WTC11 (cell line): Measurements from ENCODE around the gene ST8SIA3. TPM values are rescaled to one million over a fixed set of nuclear protein-coding genes. Genes with fewer than 3 reads are reported as not detected.

ENCODE experiments used
- ATAC-seq: fragments of 200-7000 bp; cut with Tn5 transposase; 2 replicates; pipeline ENCODE4 v1.10.0; 2021; ENCODE audit warnings: mild to moderate bottlenecking, moderate library complexity
- CTCF ChIA-PET: fragments of 300-600 bp; sonication (Branson Sonifier 250); formaldehyde crosslinking; loops from one replicate; lab custom pipeline; 2021; ENCODE audit warnings: antibody characterized with exemption; lab: Charles Lee
- POLR2A ChIA-PET: fragments of 350-600 bp; sonication (Branson Sonifier 250); formaldehyde crosslinking; loops from one replicate; lab custom pipeline; 2021; ENCODE audit warnings: antibody characterized with exemption; lab: Charles Lee
- DNase-seq: peaks from one replicate; pipeline ENCODE4 v3.0.0; 2021; ENCODE audit warnings: low spot score
- H3K27ac Mint-ChIP-seq: 2 replicates; pipeline ENCODE4 v1.8.0; 2021; ENCODE audit warnings: mixed read lengths
- H3K27me3 Mint-ChIP-seq: 2 replicates; pipeline ENCODE4 v1.8.0; 2021; ENCODE audit warnings: low read depth, mild to moderate bottlenecking, moderate library complexity, mixed read lengths
- H3K36me3 Mint-ChIP-seq: 2 replicates; pipeline ENCODE4 v1.8.0; 2021; ENCODE audit warnings: mixed read lengths
- H3K4me1 Mint-ChIP-seq: 2 replicates; pipeline ENCODE4 v1.8.0; 2022; ENCODE audit warnings: mixed read lengths
- H3K4me3 Mint-ChIP-seq: 2 replicates; pipeline ENCODE4 v1.8.0; 2021; ENCODE audit warnings: mild to moderate bottlenecking, moderate library complexity, mixed read lengths
- H3K9me3 Mint-ChIP-seq: 2 replicates; pipeline ENCODE4 v1.8.0; 2021; ENCODE audit warnings: mixed read lengths
- ATF1 ChIP-seq: sonication (generic); formaldehyde crosslinking; IDR thresholded peaks from 2 replicates; pipeline ENCODE4 v1.8.1; 2023; ENCODE audit warnings: mild to moderate bottlenecking, moderate library complexity, missing genetic modification reagents
- ATF2 ChIP-seq: sonication (generic); formaldehyde crosslinking; IDR thresholded peaks from 2 replicates; pipeline ENCODE4 v1.8.1; 2022; ENCODE audit warnings: low read depth, missing genetic modification reagents, borderline replicate concordance
- ETV6 ChIP-seq: sonication (generic); formaldehyde crosslinking; IDR thresholded peaks from 2 replicates; pipeline ENCODE4 v1.8.1; 2022; ENCODE audit warnings: mild to moderate bottlenecking, missing genetic modification reagents
- JAZF1 ChIP-seq: fragments of 250-450 bp; sonication (Bioruptor Pico); IDR thresholded peaks from 2 replicates; pipeline ENCODE4 v1.9.0; 2021; ENCODE audit warnings: moderate library complexity, mild to moderate bottlenecking, inconsistent platforms
- MXD4 ChIP-seq: fragments of 250-450 bp; sonication (Bioruptor Pico); IDR thresholded peaks from 2 replicates; pipeline ENCODE4 v1.8.0; 2021; ENCODE audit warnings: mild to moderate bottlenecking, moderate library complexity, borderline replicate concordance
- NFYB ChIP-seq: sonication (generic); formaldehyde crosslinking; conservative IDR thresholded peaks from 2 replicates; pipeline ENCODE4 v1.8.0; 2022; ENCODE audit warnings: low read depth, missing genetic modification reagents
- NR3C1 ChIP-seq: sonication (generic); formaldehyde crosslinking; conservative IDR thresholded peaks from 2 replicates; pipeline ENCODE4 v1.8.1; 2023; ENCODE audit warnings: low read depth, mild to moderate bottlenecking, missing genetic modification reagents
- SMAD4 ChIP-seq: sonication (generic); formaldehyde crosslinking; IDR thresholded peaks from 2 replicates; pipeline ENCODE4 v1.8.0; 2022; ENCODE audit warnings: mild to moderate bottlenecking, missing genetic modification reagents
- SOX15 ChIP-seq: fragments of 250-450 bp; sonication (Bioruptor Pico); IDR thresholded peaks from 2 replicates; pipeline ENCODE4 v1.9.0; 2021; ENCODE audit warnings: mild to moderate bottlenecking
- STAT6 ChIP-seq: sonication (generic); formaldehyde crosslinking; conservative IDR thresholded peaks from 2 replicates; pipeline ENCODE4 v1.8.1; 2023; ENCODE audit warnings: mild to moderate bottlenecking, low read depth, missing genetic modification reagents, moderate library complexity
- TEAD4 ChIP-seq: sonication (generic); formaldehyde crosslinking; IDR thresholded peaks from 2 replicates; pipeline ENCODE4 v1.8.0; 2022; ENCODE audit warnings: mild to moderate bottlenecking, missing genetic modification reagents
- TP53 ChIP-seq: sonication (generic); formaldehyde crosslinking; IDR thresholded peaks from 2 replicates; pipeline ENCODE4 v1.8.1; 2023; ENCODE audit warnings: mild to moderate bottlenecking, missing genetic modification reagents
- ZNF532 ChIP-seq: fragments of 250-450 bp; sonication (Bioruptor Pico); IDR thresholded peaks from 2 replicates; pipeline ENCODE4 v1.9.0; 2021; ENCODE audit warnings: mild to moderate bottlenecking, borderline replicate concordance
- total RNA-seq: library from RNA; stranded (reverse); gene quantifications from 3 replicates; pipeline ENCODE4 v1.2.3, GENCODE V29; 2021

The ST8SIA3 gene
- total RNA-seq, 1 experiment from 2014 or later = 2.3 TPM

GRCh38 chr18:57326718-57327323 is 25.5 kb upstream of the ST8SIA3 start (continued):
- TF ChIP-seq ZNF532 (CRISPR knock-in tag) (no peak), SOX15 (CRISPR knock-in tag) (no peak)

GRCh38 chr18:57328665-57329064 is 23.7 kb upstream of the ST8SIA3 start:
- no peaks in the 10 kb centered on the region for H3K9me3 Mint-ChIP-seq
- no peaks in the 10 kb centered on the region for H3K36me3 Mint-ChIP-seq
- DNase-seq (no peak), ATAC-seq (no peak)
- H3K4me1 Mint-ChIP-seq = peaks cover 2% of the 10 kb centered on the region
- ChIA-PET CTCF (no interaction called here), POLR2A (no interaction called here)
- no peak overlapping the region for H3K4me3 Mint-ChIP-seq
- H3K27me3 Mint-ChIP-seq = no peaks in the 10 kb centered on the region; the same call in 1 of the 2 replicates
- TF ChIP-seq NR3C1 (CRISPR knock-in tag) (no peak), SMAD4 (CRISPR knock-in tag) (no peak), TP53 (CRISPR knock-in tag) (no peak), JAZF1 (no peak), TEAD4 (CRISPR knock-in tag) (no peak), ETV6 (no peak), NFYB (CRISPR knock-in tag) (no peak)
- no peak overlapping the region for H3K27ac Mint-ChIP-seq

- POLR2A ChIA-PET = no interaction called here
- TF ChIP-seq MXD4 (CRISPR knock-in tag) (no peak), ATF2 (no peak), ATF1 (CRISPR knock-in tag) (no peak), SOX15 (CRISPR knock-in tag) (no peak), STAT6 (CRISPR knock-in tag) (no peak)
These were observed 22.5 kb upstream of the ST8SIA3 start for GRCh38 chr18:57329856-57330255.

More at GRCh38 chr18:57329856-57330255, 22.5 kb upstream of the ST8SIA3 start:
- CTCF ChIA-PET = no interaction called here
- Mint-ChIP-seq H3K36me3 (no peaks in the 10 kb centered on the region), H3K9me3 (no peaks in the 10 kb centered on the region), H3K27ac (no peak overlapping the region), H3K27me3 (no peaks in the 10 kb centered on the region; the same call in 1 of the 2 replicates), H3K4me3 (no peak overlapping the region), H3K4me1 (peaks cover 12% of the 10 kb centered on the region)
- ATAC-seq = no peak
- DNase-seq = no peak
